Tibial nerve (tissue), 4 donors: ENCODE data around the gene GSTT4. TPM values are rescaled to one million over a fixed set of nuclear protein-coding genes. Genes with fewer than 3 reads are reported as not detected.
"Not testable (repeated sequence)": the region's sequence is repeated elsewhere in the genome, so short reads cannot be mapped to it uniquely, and the experiment has no call there.

Experiments
- DNase-seq, 2 donors: peaks; one replicate each; pipeline ENCODE4 v3.0.0-alpha.2; 2019; ENCODE audit warnings: low spot score in 2 of 2
- H3K27ac ChIP-seq, 4 donors: fragments of 200-600 bp; sonication (generic) in 3 of 4; one replicate each; pipeline ENCODE4 v1.5.1; 2017 to 2019; ENCODE audit warnings: mild to moderate bottlenecking in 1 of 4
- H3K27me3 ChIP-seq, 2 donors: fragments of 200-600 bp; sonication (generic) in 1 of 2; one replicate each; pipeline versions ENCODE4 v1.5.1 to v1.6.0; 2017 to 2019
- H3K36me3 ChIP-seq, 3 donors: fragments of 200-600 bp; sonication (generic); one replicate each; pipeline ENCODE4 v1.5.1; 2018 to 2019
- H3K4me1 ChIP-seq, 4 donors: fragments of 200-600 bp; sonication (generic) in 3 of 4; one replicate each; pipeline ENCODE4 v1.5.1; 2017 to 2019
- H3K4me3 ChIP-seq, 4 donors: fragments of 200-600 bp; sonication (generic) in 3 of 4; one replicate each; pipeline ENCODE4 v1.5.1; 2017 to 2019; ENCODE audit warnings: mild to moderate bottlenecking in 1 of 4, moderate library complexity in 1 of 4
- H3K9me3 ChIP-seq, 4 donors: fragments of 200-600 bp; sonication (generic) in 3 of 4; one replicate each; pipeline ENCODE4 v1.5.1; 2017 to 2019
- EP300 ChIP-seq, 2 donors: sonication (generic); formaldehyde crosslinking; IDR thresholded peaks; one replicate each; pipeline ENCODE4 v1.6.1; 2017; ENCODE audit warnings: antibody characterized with exemption in 2 of 2, mild to moderate bottlenecking in 1 of 2
- POLR2A ChIP-seq, 2 donors: fragments of 450-650 bp; IDR thresholded peaks; one replicate each; pipeline ENCODE4 v1.6.1; 2017; ENCODE audit warnings: antibody characterized with exemption in 2 of 2, mild to moderate bottlenecking in 2 of 2, moderate library complexity in 2 of 2
- WGBS, 2 donors: methylation state at CpG; one replicate each; pipeline ENCODE4 v1.1.5; 2018; 5-methylcytosine and 5-hydroxymethylcytosine counted together
- total RNA-seq, 4 donors: library from RNA; depleted of rRNA; stranded (reverse); fragments of >200 nt; gene quantifications; one replicate each; pipeline ENCODE4 v1.1.0, GENCODE V29; 2016
- TF ChIP-seq, protein P1 (sequence below), 5 experiments: fragments of 200-600 bp in 3 of 5; fragments of 450-650 bp in 2 of 5; sonication (generic) in 3 of 5; IDR thresholded peaks; one replicate each; pipeline ENCODE4 v1.5.1; 2016 to 2019; ENCODE audit warnings: antibody characterized with exemption in 5 of 5, mild to moderate bottlenecking in 3 of 5, moderate library complexity in 2 of 5

The GSTT4 gene
- total RNA-seq, 4 donors from 2014 or later = not detected

DNA sequence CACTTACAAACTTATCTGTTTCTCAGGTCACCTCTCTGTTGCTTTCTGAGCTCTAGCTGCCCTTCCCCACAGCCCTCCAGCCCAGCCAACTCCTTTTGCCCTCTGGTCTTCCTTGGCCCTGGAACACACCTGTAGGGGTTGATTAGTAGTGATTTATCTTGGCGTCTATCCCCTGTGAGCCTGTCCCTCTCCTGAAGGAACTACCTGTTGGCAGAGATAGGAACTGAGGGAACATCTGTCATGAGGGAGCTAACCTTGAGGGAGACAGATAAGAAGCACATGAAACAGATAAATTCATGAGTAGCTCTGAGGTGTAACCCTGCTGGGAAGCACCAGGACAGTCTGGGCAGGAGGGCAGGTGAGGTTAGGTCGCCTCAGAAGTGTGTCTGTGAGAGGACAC is 44.7 kb upstream of the GSTT4 start:
- Histone ChIP-seq H3K27ac (no peak overlapping the region), H3K4me3 (no peak overlapping the region), H3K9me3 (no peaks in the 10 kb centered on the region), H3K27me3 (no peaks in the 10 kb centered on the region), H3K4me1 (no peaks in the 10 kb centered on the region), H3K36me3 (peaks cover 0 to 89% (median 5%) of the 10 kb centered on the region in 3 donors)
- TF ChIP-seq EP300 (IDR thresholded peaks at IDR 0.05) (no peak), POLR2A (IDR thresholded peaks at IDR 0.05) (no peak)
- TF ChIP-seq, protein P1, sequence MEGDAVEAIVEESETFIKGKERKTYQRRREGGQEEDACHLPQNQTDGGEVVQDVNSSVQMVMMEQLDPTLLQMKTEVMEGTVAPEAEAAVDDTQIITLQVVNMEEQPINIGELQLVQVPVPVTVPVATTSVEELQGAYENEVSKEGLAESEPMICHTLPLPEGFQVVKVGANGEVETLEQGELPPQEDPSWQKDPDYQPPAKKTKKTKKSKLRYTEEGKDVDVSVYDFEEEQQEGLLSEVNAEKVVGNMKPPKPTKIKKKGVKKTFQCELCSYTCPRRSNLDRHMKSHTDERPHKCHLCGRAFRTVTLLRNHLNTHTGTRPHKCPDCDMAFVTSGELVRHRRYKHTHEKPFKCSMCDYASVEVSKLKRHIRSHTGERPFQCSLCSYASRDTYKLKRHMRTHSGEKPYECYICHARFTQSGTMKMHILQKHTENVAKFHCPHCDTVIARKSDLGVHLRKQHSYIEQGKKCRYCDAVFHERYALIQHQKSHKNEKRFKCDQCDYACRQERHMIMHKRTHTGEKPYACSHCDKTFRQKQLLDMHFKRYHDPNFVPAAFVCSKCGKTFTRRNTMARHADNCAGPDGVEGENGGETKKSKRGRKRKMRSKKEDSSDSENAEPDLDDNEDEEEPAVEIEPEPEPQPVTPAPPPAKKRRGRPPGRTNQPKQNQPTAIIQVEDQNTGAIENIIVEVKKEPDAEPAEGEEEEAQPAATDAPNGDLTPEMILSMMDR (IDR thresholded peaks at IDR 0.05) = no peak
- 96 to 98% methylated on average over 2 of the region's 2 CpGs for WGBS, 2 donors
- DNase-seq = no peak

GRCh38 chr22:24049211-24049610 is 44.0 kb upstream of the GSTT4 start:
- Histone ChIP-seq H3K27me3 (no peaks in the 10 kb centered on the region), H3K4me1 (no peaks in the 10 kb centered on the region), H3K9me3 (no peaks in the 10 kb centered on the region), H3K27ac (no peak overlapping the region), H3K36me3 (peaks cover 0 to 83% (median 0%) of the 10 kb centered on the region in 3 donors), H3K4me3 (no peak overlapping the region)
- WGBS, 2 donors = 93 to 100% methylated on average over 5 of the region's 5 CpGs
- no peak for DNase-seq
- no peak for TF ChIP-seq POLR2A (IDR thresholded peaks at IDR 0.05)
- no peak for TF ChIP-seq EP300 (IDR thresholded peaks at IDR 0.05)

GRCh38 chr22:24046024-24046423 is 40.8 kb upstream of the GSTT4 start:
- Histone ChIP-seq H3K9me3 (no peaks in the 10 kb centered on the region), H3K4me3 (no peak overlapping the region), H3K4me1 (peaks cover 0 to 5% (median 0%) of the 10 kb centered on the region in 4 donors), H3K27me3 (no peaks in the 10 kb centered on the region), H3K36me3 (peaks cover 0 to 68% (median 0%) of the 10 kb centered on the region in 3 donors), H3K27ac (no peak overlapping the region)
- WGBS, 2 donors = 60 to 72% methylated on average over 5 of the region's 5 CpGs
- TF ChIP-seq POLR2A (IDR thresholded peaks at IDR 0.05) (no peak), EP300 (IDR thresholded peaks at IDR 0.05) (no peak)
- TF ChIP-seq, protein P1 (IDR thresholded peaks at IDR 0.05) = no peak
- no peak for DNase-seq

GRCh38 chr22:24043958-24044357 is 38.7 kb upstream of the GSTT4 start:
- 89 to 91% methylated on average over 4 of the region's 4 CpGs for WGBS, 2 donors
- Histone ChIP-seq H3K27ac (no peak overlapping the region), H3K9me3 (no peaks in the 10 kb centered on the region), H3K27me3 (no peaks in the 10 kb centered on the region), H3K4me1 (peaks cover 0 to 5% (median 0%) of the 10 kb centered on the region in 4 donors), H3K36me3 (peaks cover 0 to 68% (median 0%) of the 10 kb centered on the region in 3 donors), H3K4me3 (no peak overlapping the region)
- no peak for DNase-seq
- no peak for TF ChIP-seq POLR2A (IDR thresholded peaks at IDR 0.05)
- TF ChIP-seq, protein P1 (IDR thresholded peaks at IDR 0.05) = no peak
- TF ChIP-seq EP300 (IDR thresholded peaks at IDR 0.05) = no peak

- H3K4me3 ChIP-seq, DNase-seq, H3K9me3 ChIP-seq, H3K4me1 ChIP-seq, H3K27me3 ChIP-seq, H3K27ac ChIP-seq: not testable (repeated sequence)
- H3K36me3 ChIP-seq = peaks cover 0 to 68% (median 4%) of the 10 kb centered on the region in 3 donors
- WGBS, 2 donors = 80 to 93% methylated on average over 5 of the region's 5 CpGs
Observed at GRCh38 chr22:24043465-24043864, 38.2 kb upstream of the GSTT4 start.

GRCh38 chr22:24040946-24041345 is 35.7 kb upstream of the GSTT4 start:
- Histone ChIP-seq H3K9me3 (no peaks in the 10 kb centered on the region), H3K27me3 (no peaks in the 10 kb centered on the region), H3K4me3 (no peak overlapping the region), H3K36me3 (peaks cover 0 to 69% (median 8%) of the 10 kb centered on the region in 3 donors), H3K4me1 (peaks cover 0 to 5% (median 0%) of the 10 kb centered on the region in 4 donors), H3K27ac (no peak overlapping the region)
- WGBS, 2 donors = 86 to 90% methylated on average over 4 of the region's 4 CpGs
- TF ChIP-seq EP300 (IDR thresholded peaks at IDR 0.05) = no peak
- TF ChIP-seq, protein P1 (IDR thresholded peaks at IDR 0.05) = no peak
- TF ChIP-seq POLR2A (IDR thresholded peaks at IDR 0.05) = no peak
- DNase-seq = no peak
